NT2/D1 (cell line): ENCODE results near the gene ANTXRL.
"Not testable (repeated sequence)": the region's sequence is repeated elsewhere in the genome, so short reads cannot be mapped to it uniquely, and the experiment has no call there.

Experiments
- DNase-seq: peaks from one replicate; pipeline ENCODE4 v3.0.0-alpha.2; 2011; ENCODE audit warnings: low read depth, low spot score
- H3K27me3 ChIP-seq: 2 replicates; pipeline ENCODE4 v1.6.0; 2011; ENCODE audit warnings: mild to moderate bottlenecking; ENCODE audit not compliant: insufficient read length, insufficient read depth
- H3K36me3 ChIP-seq: 2 replicates; pipeline ENCODE4 v1.6.1; 2011; ENCODE audit warnings: mild to moderate bottlenecking, low read length, mixed read lengths; ENCODE audit not compliant: insufficient read depth, insufficient read length
- H3K4me1 ChIP-seq: 2 replicates; pipeline ENCODE4 v1.5.1; 2011; ENCODE audit not compliant: insufficient read depth, insufficient read length
- H3K4me3 ChIP-seq: 2 replicates; pipeline ENCODE4 v1.5.1; 2011; ENCODE audit warnings: low read depth; ENCODE audit not compliant: insufficient read length
- H3K9ac ChIP-seq: 2 replicates; pipeline ENCODE4 v1.6.0; 2011; ENCODE audit warnings: low read depth; ENCODE audit not compliant: insufficient read length
- H3K9me3 ChIP-seq: 2 replicates; pipeline ENCODE4 v1.5.1; 2011; ENCODE audit warnings: mild to moderate bottlenecking, low read length; ENCODE audit not compliant: insufficient read depth
- SUZ12 ChIP-seq: IDR thresholded peaks from 2 replicates; pipeline ENCODE4 v1.6.1; 2011; ENCODE audit not compliant: insufficient read length, insufficient read depth; ENCODE audit errors: extremely low read depth
- YY1 ChIP-seq: IDR thresholded peaks from 2 replicates; pipeline ENCODE4 v1.6.1; 2011; ENCODE audit not compliant: insufficient read length, insufficient read depth
- ZNF274 ChIP-seq: IDR thresholded peaks from 2 replicates; pipeline ENCODE4 v1.6.1; 2011; ENCODE audit warnings: mild to moderate bottlenecking, low read depth, low read length

The ANTXRL gene

DNA sequence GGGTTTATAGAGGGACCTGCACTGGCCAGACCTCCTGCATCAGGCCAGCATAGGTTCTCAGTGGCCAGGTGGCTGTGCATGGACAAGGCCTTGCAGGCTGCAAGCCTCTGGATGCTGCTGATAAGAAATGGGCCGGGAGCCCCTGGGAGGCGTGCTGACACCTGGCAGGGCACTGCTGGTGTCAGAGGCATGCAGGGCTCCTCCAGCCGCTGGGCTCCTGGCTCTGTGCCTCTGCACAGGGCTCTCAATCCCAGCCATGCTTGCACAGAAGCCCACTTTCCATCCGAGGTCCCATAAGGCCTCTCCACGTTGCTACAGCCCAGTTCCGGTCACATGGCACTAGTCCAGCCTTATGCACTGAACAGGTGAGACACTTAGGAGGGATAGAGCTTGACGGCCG is 27.3 kb downstream of the ANTXRL start:
- Histone ChIP-seq H3K9ac (no peak overlapping the region), H3K36me3 (no peaks in the 10 kb centered on the region), H3K9me3 (no peaks in the 10 kb centered on the region), H3K4me1 (peaks cover 5% of the 10 kb centered on the region), H3K4me3 (no peak overlapping the region), H3K27me3 (no peaks in the 10 kb centered on the region)
- no peak for DNase-seq
- TF ChIP-seq SUZ12 (no peak), YY1 (no peak)

DNA sequence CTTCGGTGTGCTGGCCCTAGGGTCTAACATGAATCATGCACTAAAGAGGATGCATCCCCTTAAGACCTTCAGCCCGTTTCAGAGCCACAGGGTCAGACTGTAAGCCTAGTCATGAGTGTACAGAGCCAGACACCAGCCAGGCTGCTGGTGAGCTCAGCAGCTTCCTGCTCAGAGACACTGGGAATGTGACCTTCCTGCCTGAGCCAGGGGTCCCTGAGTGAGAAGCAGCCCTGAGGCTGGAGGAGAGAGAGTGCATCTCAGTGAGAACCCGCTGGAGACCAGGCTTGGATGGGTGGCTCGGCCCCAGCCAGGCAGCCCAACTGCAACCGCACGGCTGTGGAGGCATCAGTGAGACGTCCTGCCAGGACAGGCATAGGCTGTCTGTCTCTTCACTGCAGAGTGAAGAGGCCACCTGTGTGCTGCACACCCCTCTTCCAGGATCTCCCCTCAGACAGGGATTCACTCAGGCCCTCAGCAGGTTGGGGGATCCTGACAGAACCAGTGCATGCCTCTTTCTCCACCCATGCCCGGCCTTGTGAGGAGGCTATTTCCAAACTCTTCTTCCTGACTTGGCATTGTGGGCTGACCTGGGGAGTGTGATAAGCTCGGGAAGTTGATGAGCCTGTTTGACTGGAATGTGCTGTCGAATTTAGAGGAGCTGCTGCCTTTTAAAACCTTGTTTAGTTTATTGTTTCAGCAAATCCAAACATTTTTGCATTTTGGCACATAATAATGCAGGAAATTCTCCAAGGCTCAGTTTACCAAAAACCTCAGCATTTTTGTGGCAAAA is 28.5 kb downstream of the ANTXRL start:
- not testable (repeated sequence) for H3K27me3 ChIP-seq, H3K36me3 ChIP-seq, H3K4me3 ChIP-seq, H3K9me3 ChIP-seq, DNase-seq, H3K9ac ChIP-seq, H3K4me1 ChIP-seq

DNA sequence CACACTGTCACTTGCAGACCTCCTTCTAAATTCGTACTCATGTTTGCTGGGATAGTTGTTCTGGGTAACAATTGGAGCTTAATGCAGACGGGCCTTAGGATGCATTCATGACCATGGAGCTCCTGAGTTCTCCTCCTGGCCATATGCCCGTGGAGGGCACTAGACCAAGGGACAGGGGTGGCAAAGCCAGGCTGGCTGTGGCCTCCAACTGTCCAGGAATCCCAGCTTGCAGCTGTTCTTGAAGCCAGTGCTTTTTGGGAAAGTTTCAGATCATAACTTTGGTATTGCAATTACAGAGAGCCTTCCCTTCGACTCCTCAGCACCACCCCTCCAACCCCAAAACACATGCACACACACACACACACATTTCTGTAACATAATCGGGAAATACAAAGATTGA is 30.6 kb downstream of the ANTXRL start:
- peaks cover 3% of the 10 kb centered on the region for H3K4me1 ChIP-seq
- H3K36me3 ChIP-seq, result no peaks in the 10 kb centered on the region
- no peak for TF ChIP-seq ZNF274
- no peak for TF ChIP-seq YY1
- no peak for TF ChIP-seq SUZ12
- no peak overlapping the region for H3K9ac ChIP-seq
- no peak for DNase-seq
- H3K9me3 ChIP-seq, result no peaks in the 10 kb centered on the region
- no peak overlapping the region for H3K4me3 ChIP-seq
- no peaks in the 10 kb centered on the region for H3K27me3 ChIP-seq

DNA sequence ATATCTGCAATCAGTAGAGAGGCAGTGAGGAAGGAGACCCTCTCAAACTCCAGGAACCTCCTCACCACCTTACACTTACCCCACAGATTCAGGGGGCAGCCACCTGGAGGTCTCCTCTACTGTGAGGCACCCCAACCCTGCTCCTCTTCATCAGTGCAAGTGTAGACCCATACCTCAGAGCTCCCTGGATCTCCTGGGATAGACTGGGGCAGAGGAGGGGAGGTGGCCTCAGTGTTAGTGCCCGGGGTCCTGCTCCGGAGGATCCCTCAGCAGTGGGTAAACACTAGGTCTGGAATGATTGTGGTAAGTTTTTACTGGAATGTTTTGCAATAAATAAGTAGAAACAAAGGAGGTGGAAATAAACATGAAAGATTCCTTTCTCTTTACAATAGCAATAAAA is 31.1 kb downstream of the ANTXRL start:
- TF ChIP-seq ZNF274 (no peak), YY1 (no peak), SUZ12 (no peak)
- Histone ChIP-seq H3K27me3 (no peaks in the 10 kb centered on the region), H3K36me3 (no peaks in the 10 kb centered on the region), H3K4me3 (no peak overlapping the region), H3K4me1 (peaks cover 3% of the 10 kb centered on the region), H3K9ac (no peak overlapping the region), H3K9me3 (no peaks in the 10 kb centered on the region)
- no peak for DNase-seq

DNA sequence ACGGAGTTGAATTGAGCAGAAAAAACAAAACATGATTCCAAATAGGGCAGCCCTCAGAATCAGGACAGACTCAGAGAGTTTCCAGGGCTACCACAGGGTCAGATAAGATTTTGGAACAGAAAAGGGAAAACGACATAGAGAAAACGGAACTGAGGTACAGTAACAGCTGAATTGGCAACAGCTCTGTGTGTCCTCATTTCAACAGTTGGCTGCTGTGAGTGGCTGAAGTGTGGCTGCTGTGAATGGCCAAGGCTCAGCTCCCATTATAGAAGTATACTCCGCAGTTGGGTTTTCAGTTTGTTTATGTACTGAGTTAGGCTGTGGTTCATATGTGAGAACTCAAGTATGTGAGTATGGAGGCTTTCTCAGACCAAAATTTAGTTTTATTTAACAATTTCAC is 32.0 kb downstream of the ANTXRL start:
- no peaks in the 10 kb centered on the region for H3K27me3 ChIP-seq
- no peak overlapping the region for H3K9ac ChIP-seq
- no peak for DNase-seq
- H3K9me3 ChIP-seq, result no peaks in the 10 kb centered on the region
- no peak overlapping the region for H3K4me3 ChIP-seq
- TF ChIP-seq YY1 (no peak), SUZ12 (no peak), ZNF274 (no peak)
- H3K36me3 ChIP-seq, result no peaks in the 10 kb centered on the region
- no peaks in the 10 kb centered on the region for H3K4me1 ChIP-seq

DNA sequence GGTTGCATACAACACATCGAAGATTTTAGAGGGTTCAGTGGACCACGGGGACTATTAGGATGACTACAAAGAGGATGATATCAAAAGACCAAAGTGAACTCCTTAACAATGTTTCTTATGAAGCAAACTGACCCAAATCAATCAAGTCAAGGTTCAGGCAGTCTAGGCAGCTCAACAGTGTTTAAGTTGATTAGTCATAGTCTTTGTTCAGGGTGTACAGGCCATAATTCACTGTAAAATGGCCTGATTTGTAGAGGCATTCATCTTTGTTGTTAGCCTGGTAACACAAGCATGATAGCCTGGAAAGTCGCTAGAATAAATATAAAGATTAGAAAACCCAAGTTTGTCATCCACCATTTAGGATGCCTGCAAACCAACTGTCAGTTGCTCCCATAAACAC is 32.6 kb downstream of the ANTXRL start:
- no peak overlapping the region for H3K9ac ChIP-seq
- H3K36me3 ChIP-seq, result no peaks in the 10 kb centered on the region
- TF ChIP-seq YY1 (no peak), ZNF274 (no peak), SUZ12 (no peak)
- H3K4me1 ChIP-seq, result no peaks in the 10 kb centered on the region
- H3K9me3 ChIP-seq, result no peaks in the 10 kb centered on the region
- no peak overlapping the region for H3K4me3 ChIP-seq
- DNase-seq, result no peak
- no peaks in the 10 kb centered on the region for H3K27me3 ChIP-seq

DNA sequence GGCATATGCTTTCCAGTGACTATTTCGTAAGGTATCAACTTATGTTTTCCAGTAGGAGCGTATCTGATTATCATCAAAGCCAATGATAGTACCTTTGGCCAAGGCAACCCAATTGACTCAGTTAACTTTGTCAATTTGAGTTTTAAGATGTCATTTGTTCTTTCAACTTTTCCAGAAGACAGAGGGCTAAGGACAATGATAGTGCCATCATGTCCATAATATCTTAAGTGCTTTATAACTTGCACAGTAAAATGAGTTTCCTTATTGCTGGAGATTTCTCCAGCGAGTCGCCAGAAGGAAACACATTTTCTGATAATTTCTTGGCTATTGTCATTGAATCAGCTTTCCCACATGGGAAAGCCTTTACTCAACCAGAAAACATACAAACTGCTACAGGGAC is 35.0 kb downstream of the ANTXRL start:
- DNase-seq, result no peak
- no peaks in the 10 kb centered on the region for H3K9me3 ChIP-seq
- H3K9ac ChIP-seq, result no peak overlapping the region
- H3K36me3 ChIP-seq, result no peaks in the 10 kb centered on the region
- H3K4me3 ChIP-seq, result no peak overlapping the region
- TF ChIP-seq SUZ12 (no peak), YY1 (no peak), ZNF274 (no peak)
- no peaks in the 10 kb centered on the region for H3K4me1 ChIP-seq
- H3K27me3 ChIP-seq, result peaks cover 3% of the 10 kb centered on the region

DNA sequence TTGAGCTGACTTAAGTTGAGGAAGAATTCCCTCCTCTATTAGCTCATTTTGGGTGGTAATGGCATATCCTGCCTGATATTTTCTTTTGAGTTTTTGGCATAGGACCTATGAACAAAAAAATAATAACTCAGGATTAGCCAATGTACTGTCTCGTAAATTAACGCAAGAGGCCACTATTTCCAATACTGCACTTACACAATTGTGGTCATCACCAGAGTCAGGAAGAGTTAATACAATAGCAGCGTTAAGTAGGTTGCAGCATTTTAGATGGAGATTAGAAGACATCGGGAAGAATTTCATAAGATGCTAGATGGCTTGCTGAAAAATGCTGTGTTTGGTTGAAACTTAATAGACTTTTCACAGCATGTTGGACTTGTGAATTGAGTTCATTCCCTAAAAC is 36.4 kb downstream of the ANTXRL start:
- no peaks in the 10 kb centered on the region for H3K9me3 ChIP-seq
- no peaks in the 10 kb centered on the region for H3K36me3 ChIP-seq
- TF ChIP-seq YY1 (no peak), SUZ12 (no peak), ZNF274 (no peak)
- peaks cover 4% of the 10 kb centered on the region for H3K27me3 ChIP-seq
- no peak overlapping the region for H3K4me3 ChIP-seq
- DNase-seq, result no peak
- H3K4me1 ChIP-seq, result no peaks in the 10 kb centered on the region
- no peak overlapping the region for H3K9ac ChIP-seq
